ENCODE results near the gene CLCN2.

The CLCN2 gene

GRCh38 chr3:184357248-184358123, 3.9 kb downstream of the CLCN2 start:
- Histone ChIP-seq H3K9me3 (replicated peaks; ENCODE audit: low read length) (no peaks in the 10 kb centered on the region), H3K36me3 (ENCODE audit: insufficient read depth, low read length) (peaks cover 8% of the 10 kb centered on the region), H3K4me3 (ENCODE audit: low read length) (no peak overlapping the region), H3K27me3 (ENCODE audit: control insufficient read depth, insufficient read depth, low read length) (no peaks in the 10 kb centered on the region), H3K4me2 (ENCODE audit: low read length) (no peak overlapping the region), H3K9ac (ENCODE audit: low read depth, low read length) (no peak overlapping the region), H3K4me1 (ENCODE audit: control insufficient read depth, insufficient read depth, low read length) (peaks cover 20% of the 10 kb centered on the region)

GRCh38 chr3:184355261-184356040, 6.0 kb downstream of the CLCN2 start:
- Histone ChIP-seq H3K36me3 (ENCODE audit: insufficient read depth, low read length) (peaks cover 13% of the 10 kb centered on the region), H3K4me3 (ENCODE audit: low read length) (no peak overlapping the region), H3K4me1 (ENCODE audit: control insufficient read depth, insufficient read depth, low read length) (peaks cover 11% of the 10 kb centered on the region), H3K27me3 (ENCODE audit: control insufficient read depth, insufficient read depth, low read length) (no peaks in the 10 kb centered on the region), H3K9me3 (replicated peaks; ENCODE audit: low read length) (no peaks in the 10 kb centered on the region), H3K4me2 (ENCODE audit: low read length) (no peak overlapping the region), H3K9ac (ENCODE audit: low read depth, low read length) (no peak overlapping the region)

GRCh38 chr3:184354754-184355153, 6.7 kb downstream of the CLCN2 start:
- Histone ChIP-seq H3K4me3 (ENCODE audit: low read length) (no peak overlapping the region), H3K4me1 (ENCODE audit: control insufficient read depth, insufficient read depth, low read length) (peaks cover 6% of the 10 kb centered on the region), H3K9ac (ENCODE audit: low read depth, low read length) (no peak overlapping the region), H3K9me3 (replicated peaks; ENCODE audit: low read length) (no peaks in the 10 kb centered on the region), H3K4me2 (ENCODE audit: low read length) (no peak overlapping the region), H3K27me3 (ENCODE audit: control insufficient read depth, insufficient read depth, low read length) (no peaks in the 10 kb centered on the region), H3K36me3 (ENCODE audit: insufficient read depth, low read length) (peaks cover 13% of the 10 kb centered on the region)

GRCh38 chr3:184354121-184354728, 7.2 kb downstream of the CLCN2 start:
- H3K4me3 ChIP-seq (ENCODE audit: low read length) = no peak overlapping the region
- no peaks in the 10 kb centered on the region for H3K9me3 ChIP-seq (replicated peaks; ENCODE audit: low read length)
- H3K36me3 ChIP-seq (ENCODE audit: insufficient read depth, low read length) = peaks cover 13% of the 10 kb centered on the region
- H3K4me1 ChIP-seq (ENCODE audit: control insufficient read depth, insufficient read depth, low read length) = peaks cover 6% of the 10 kb centered on the region
- no peaks in the 10 kb centered on the region for H3K27me3 ChIP-seq (ENCODE audit: control insufficient read depth, insufficient read depth, low read length)
- no peak overlapping the region for H3K4me2 ChIP-seq (ENCODE audit: low read length)
- no peak overlapping the region for H3K9ac ChIP-seq (ENCODE audit: low read depth, low read length)

- Histone ChIP-seq H3K36me3 (ENCODE audit: insufficient read depth, low read length) (peaks cover 13% of the 10 kb centered on the region), H3K4me3 (ENCODE audit: low read length) (no peak overlapping the region), H3K9ac (ENCODE audit: low read depth, low read length) (no peak overlapping the region), H3K4me2 (ENCODE audit: low read length) (no peak overlapping the region), H3K27me3 (ENCODE audit: control insufficient read depth, insufficient read depth, low read length) (no peaks in the 10 kb centered on the region), H3K9me3 (replicated peaks; ENCODE audit: low read length) (no peaks in the 10 kb centered on the region), H3K4me1 (ENCODE audit: control insufficient read depth, insufficient read depth, low read length) (peaks cover 6% of the 10 kb centered on the region)
Observed at GRCh38 chr3:184353546-184353941, 7.9 kb downstream of the CLCN2 start.

GRCh38 chr3:184352897-184353545, 8.4 kb downstream of the CLCN2 start:
- H3K4me1 ChIP-seq (ENCODE audit: control insufficient read depth, insufficient read depth, low read length) = peaks cover 6% of the 10 kb centered on the region
- H3K9me3 ChIP-seq (replicated peaks; ENCODE audit: low read length) = no peaks in the 10 kb centered on the region
- H3K4me3 ChIP-seq (ENCODE audit: low read length) = no peak overlapping the region
- H3K9ac ChIP-seq (ENCODE audit: low read depth, low read length) = no peak overlapping the region
- H3K4me2 ChIP-seq (ENCODE audit: low read length) = no peak overlapping the region
- peaks cover 13% of the 10 kb centered on the region for H3K36me3 ChIP-seq (ENCODE audit: insufficient read depth, low read length)
- no peaks in the 10 kb centered on the region for H3K27me3 ChIP-seq (ENCODE audit: control insufficient read depth, insufficient read depth, low read length)

DNA sequence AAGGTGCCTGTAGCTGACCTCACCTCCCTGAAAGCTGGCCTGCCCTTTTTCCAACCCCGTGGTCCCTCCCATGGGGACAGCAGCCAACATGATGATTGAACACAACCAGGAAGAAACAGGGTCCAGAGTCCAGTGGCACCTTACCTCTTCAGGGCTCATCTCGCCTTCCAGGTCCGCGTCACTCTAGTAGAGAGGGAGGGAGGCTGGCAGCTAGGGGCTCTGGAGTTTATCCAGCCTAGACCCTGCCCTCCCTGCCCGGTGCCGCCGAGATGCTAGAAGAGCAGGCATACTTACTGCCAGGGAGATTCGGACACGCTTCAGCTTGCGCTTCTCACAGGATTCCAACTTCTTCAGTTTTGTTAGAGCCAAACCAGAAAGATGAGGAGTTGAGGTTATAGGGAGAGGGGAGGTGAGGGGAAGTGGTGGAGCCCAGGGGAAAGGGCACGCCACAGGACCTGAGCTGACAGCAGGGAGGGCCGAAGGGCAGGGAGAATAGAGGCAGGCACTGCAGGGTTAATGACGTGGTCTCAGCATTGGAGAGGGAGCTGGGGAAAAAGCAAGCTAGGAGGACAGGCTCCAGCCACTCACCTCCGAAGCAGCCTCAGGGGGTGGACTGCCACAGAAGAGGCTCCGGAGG, 9.1 kb downstream of the CLCN2 start:
- H3K4me1 ChIP-seq (ENCODE audit: control insufficient read depth, insufficient read depth, low read length) = peaks cover 6% of the 10 kb centered on the region
- H3K4me3 ChIP-seq (ENCODE audit: low read length) = no peak overlapping the region
- no peaks in the 10 kb centered on the region for H3K27me3 ChIP-seq (ENCODE audit: control insufficient read depth, insufficient read depth, low read length)
- H3K9ac ChIP-seq (ENCODE audit: low read depth, low read length) = no peak overlapping the region
- no peaks in the 10 kb centered on the region for H3K9me3 ChIP-seq (replicated peaks; ENCODE audit: low read length)
- peaks cover 13% of the 10 kb centered on the region for H3K36me3 ChIP-seq (ENCODE audit: insufficient read depth, low read length)
- no peak overlapping the region for H3K4me2 ChIP-seq (ENCODE audit: low read length)

- H3K4me3 ChIP-seq (ENCODE audit: low read length) = no peak overlapping the region
- no peaks in the 10 kb centered on the region for H3K9me3 ChIP-seq (replicated peaks; ENCODE audit: low read length)
- H3K9ac ChIP-seq (ENCODE audit: low read depth, low read length) = no peak overlapping the region
- no peaks in the 10 kb centered on the region for H3K27me3 ChIP-seq (ENCODE audit: control insufficient read depth, insufficient read depth, low read length)
- H3K4me1 ChIP-seq (ENCODE audit: control insufficient read depth, insufficient read depth, low read length) = peaks cover 6% of the 10 kb centered on the region
- peaks cover 13% of the 10 kb centered on the region for H3K36me3 ChIP-seq (ENCODE audit: insufficient read depth, low read length)
- H3K4me2 ChIP-seq (ENCODE audit: low read length) = no peak overlapping the region
Observed at GRCh38 chr3:184351511-184352148, 9.8 kb downstream of the CLCN2 start.

DNA sequence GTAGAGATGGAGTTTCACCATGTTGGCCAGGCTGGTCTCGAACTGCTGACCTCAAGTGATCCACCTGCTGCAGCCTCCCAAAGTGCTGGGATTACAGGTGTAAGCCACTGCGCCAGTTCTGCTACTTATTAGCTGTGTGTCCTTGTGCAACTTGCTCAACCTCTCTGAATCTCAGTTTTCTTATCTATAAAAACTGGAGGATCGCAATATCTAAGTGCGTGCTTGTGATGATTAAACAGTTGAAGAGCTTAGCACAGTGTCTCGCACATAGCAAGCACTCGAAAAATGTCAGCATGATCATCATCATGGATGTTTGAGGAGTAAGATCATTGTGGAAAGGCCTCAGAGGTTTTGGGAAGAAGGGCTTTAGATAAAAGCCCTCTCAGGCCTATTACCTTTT, 10.8 kb downstream of the CLCN2 start:
- no peak overlapping the region for H3K4me2 ChIP-seq (ENCODE audit: low read length)
- H3K36me3 ChIP-seq (ENCODE audit: insufficient read depth, low read length) = peaks cover 13% of the 10 kb centered on the region
- no peaks in the 10 kb centered on the region for H3K27me3 ChIP-seq (ENCODE audit: control insufficient read depth, insufficient read depth, low read length)
- H3K4me3 ChIP-seq (ENCODE audit: low read length) = no peak overlapping the region
- H3K4me1 ChIP-seq (ENCODE audit: control insufficient read depth, insufficient read depth, low read length) = peaks cover 6% of the 10 kb centered on the region
- no peaks in the 10 kb centered on the region for H3K9me3 ChIP-seq (replicated peaks; ENCODE audit: low read length)
- no peak overlapping the region for H3K9ac ChIP-seq (ENCODE audit: low read depth, low read length)

DNA sequence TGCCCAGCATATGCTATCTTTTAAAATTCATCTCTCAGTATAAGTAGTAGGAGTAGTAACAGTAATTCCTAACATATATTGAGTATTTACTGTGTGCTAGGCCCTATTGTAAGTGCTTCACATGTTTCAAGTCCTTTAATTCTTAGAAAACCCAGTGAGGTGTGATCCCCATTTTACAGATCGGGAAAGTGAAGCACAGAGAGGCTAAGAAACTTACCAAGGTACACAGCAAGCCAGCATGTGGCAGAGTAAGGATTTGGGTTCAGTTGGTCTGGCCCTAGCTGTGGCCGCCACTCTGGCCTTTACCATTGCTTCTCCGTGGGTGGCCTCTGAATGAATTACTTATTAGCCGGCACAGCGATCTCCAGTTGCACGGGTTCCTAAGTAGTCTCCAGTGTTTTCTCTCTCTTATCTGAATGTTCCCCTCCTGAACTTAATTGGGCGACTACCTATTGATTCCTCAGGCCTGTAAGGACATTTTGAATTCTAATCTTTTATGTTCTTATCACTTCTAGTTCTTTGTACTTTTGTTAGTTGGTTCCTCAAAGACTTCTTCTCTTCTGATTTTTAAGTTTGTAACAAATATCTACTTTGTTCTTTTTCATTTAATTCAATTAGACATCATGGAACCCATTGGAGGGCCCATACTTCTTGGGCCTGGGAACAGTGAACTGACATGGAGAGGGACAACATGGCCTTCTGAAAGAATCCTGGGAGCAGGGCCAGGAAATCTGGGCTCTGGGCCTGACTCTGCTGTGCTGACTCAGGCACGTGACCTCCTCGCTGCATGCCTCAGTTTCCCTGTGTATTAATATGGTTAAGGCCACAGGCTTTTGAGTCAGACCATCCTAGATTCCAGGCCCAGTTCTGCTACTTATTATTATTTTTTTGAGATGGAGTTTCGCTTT, 11.6 kb downstream of the CLCN2 start:
- peaks cover 8% of the 10 kb centered on the region for H3K36me3 ChIP-seq (ENCODE audit: insufficient read depth, low read length)
- H3K4me1 ChIP-seq (ENCODE audit: control insufficient read depth, insufficient read depth, low read length) = peaks cover 8% of the 10 kb centered on the region
- no peaks in the 10 kb centered on the region for H3K9me3 ChIP-seq (replicated peaks; ENCODE audit: low read length)
- H3K4me3 ChIP-seq (ENCODE audit: low read length) = no peak overlapping the region
- H3K9ac ChIP-seq (ENCODE audit: low read depth, low read length) = no peak overlapping the region
- no peaks in the 10 kb centered on the region for H3K27me3 ChIP-seq (ENCODE audit: control insufficient read depth, insufficient read depth, low read length)
- no peak overlapping the region for H3K4me2 ChIP-seq (ENCODE audit: low read length)

All from skeletal muscle satellite cell (primary cell).